ENCODE data around the gene NME9. TPM values are rescaled to one million over a fixed set of nuclear protein-coding genes. Genes with fewer than 3 reads are reported as not detected.

NME9 gene
- total and polyA plus RNA-seq, 4 donors, result 0.08 to 0.39 TPM; not detected in 2

DNA sequence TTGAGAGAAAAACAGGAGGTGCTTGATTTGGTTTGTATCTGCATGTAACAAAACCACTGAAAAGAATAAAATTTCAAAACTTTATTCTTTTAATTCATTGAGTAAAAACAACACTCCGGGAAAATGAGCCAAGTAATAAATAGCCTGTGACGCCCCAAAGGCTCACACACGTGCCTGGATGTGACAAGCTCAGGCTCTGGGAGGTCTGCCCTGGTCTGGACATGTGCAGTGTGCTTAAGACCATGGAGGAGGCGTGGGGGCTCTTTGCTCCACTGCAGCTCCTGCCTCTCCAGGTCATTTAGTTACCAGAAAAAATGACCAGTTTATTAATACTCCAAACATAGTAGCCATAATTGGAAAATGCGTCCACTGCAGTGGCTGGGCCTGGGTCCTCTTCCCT lies 8.6 kb upstream of the NME9 start:
- no peaks in the 10 kb centered on the region for H3K27me3 ChIP-seq (ENCODE audit: control insufficient read depth in 4 of 4, insufficient read depth in 4 of 4, low read length in 3 of 4)
- DNase-seq (ENCODE audit: low spot score), result no peak
- H3K36me3 ChIP-seq (ENCODE audit: control insufficient read depth in 4 of 4, insufficient read depth in 3 of 4, low read depth in 1 of 4, low read length in 3 of 4), result no peaks in the 10 kb centered on the region
- H3K4me3 ChIP-seq (ENCODE audit: low read depth in 1 of 3, low read length in 3 of 3), result no peak overlapping the region
- 71% methylated on average over 5 of the region's 5 CpGs for WGBS
- H3K9me3 ChIP-seq (ENCODE audit: control insufficient read depth in 4 of 4, low read length in 3 of 4), result no peaks in the 10 kb centered on the region
- no peak overlapping the region for H3K9ac ChIP-seq (ENCODE audit: low read depth in 1 of 2, low read length in 2 of 2)
- TF ChIP-seq NR2F2 (IDR thresholded peaks at IDR 0.05) (no peak), SP1 (IDR thresholded peaks at IDR 0.05) (no peak), TAF1 (conservative IDR thresholded peaks at IDR 0.05) (no peak), RXRA (IDR thresholded peaks at IDR 0.05) (no peak), FOXA1 (IDR thresholded peaks at IDR 0.05) (no peak), RAD21 (IDR thresholded peaks at IDR 0.05) (no peak), JUND (IDR thresholded peaks at IDR 0.05) (no peak), FOXA2 (IDR thresholded peaks at IDR 0.05) (no peak), REST (IDR thresholded peaks at IDR 0.05) (no peak), EGR1 (IDR thresholded peaks at IDR 0.05; ENCODE audit: low read depth in 2 of 2) (no peak), ZBTB33 (IDR thresholded peaks at IDR 0.05) (no peak), CTCF (IDR thresholded peaks at IDR 0.05; ENCODE audit: low read depth, low read length, missing input control) (no peak), HNF4A (conservative IDR thresholded peaks at IDR 0.05) (no peak), HNF4G (IDR thresholded peaks at IDR 0.05) (no peak)
- TF ChIP-seq, protein P1, sequence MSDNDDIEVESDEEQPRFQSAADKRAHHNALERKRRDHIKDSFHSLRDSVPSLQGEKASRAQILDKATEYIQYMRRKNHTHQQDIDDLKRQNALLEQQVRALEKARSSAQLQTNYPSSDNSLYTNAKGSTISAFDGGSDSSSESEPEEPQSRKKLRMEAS (IDR thresholded peaks at IDR 0.05), result no peak
- TF ChIP-seq, protein P2, sequence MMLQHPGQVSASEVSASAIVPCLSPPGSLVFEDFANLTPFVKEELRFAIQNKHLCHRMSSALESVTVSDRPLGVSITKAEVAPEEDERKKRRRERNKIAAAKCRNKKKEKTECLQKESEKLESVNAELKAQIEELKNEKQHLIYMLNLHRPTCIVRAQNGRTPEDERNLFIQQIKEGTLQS (IDR thresholded peaks at IDR 0.05), result no peak
- H3K4me1 ChIP-seq (ENCODE audit: control insufficient read depth in 4 of 4, insufficient read depth in 4 of 4, low read length in 3 of 4), result no peaks in the 10 kb centered on the region
- no peak overlapping the region for H3K27ac ChIP-seq (ENCODE audit: low read depth in 1 of 2, low read length in 2 of 2)

GRCh38 chr3:138336454-138336999 lies 6.9 kb upstream of the NME9 start:
- H3K9me3 ChIP-seq (ENCODE audit: control insufficient read depth in 4 of 4, low read length in 3 of 4), result no peaks in the 10 kb centered on the region
- H3K27me3 ChIP-seq (ENCODE audit: control insufficient read depth in 4 of 4, insufficient read depth in 4 of 4, low read length in 3 of 4), result no peaks in the 10 kb centered on the region
- no peaks in the 10 kb centered on the region for H3K36me3 ChIP-seq (ENCODE audit: control insufficient read depth in 4 of 4, insufficient read depth in 3 of 4, low read depth in 1 of 4, low read length in 3 of 4)
- no peak for DNase-seq (ENCODE audit: low spot score)
- H3K4me3 ChIP-seq (ENCODE audit: low read depth in 1 of 3, low read length in 3 of 3), result no peak overlapping the region
- WGBS, result 89% methylated on average over 4 of the region's 4 CpGs
- no peak overlapping the region for H3K27ac ChIP-seq (ENCODE audit: low read depth in 1 of 2, low read length in 2 of 2)
- H3K4me1 ChIP-seq (ENCODE audit: control insufficient read depth in 4 of 4, insufficient read depth in 4 of 4, low read length in 3 of 4), result no peaks in the 10 kb centered on the region
- no peak overlapping the region for H3K9ac ChIP-seq (ENCODE audit: low read depth in 1 of 2, low read length in 2 of 2)
- no peak for TF ChIP-seq REST (IDR thresholded peaks at IDR 0.05)
- no peak for TF ChIP-seq YY1 (IDR thresholded peaks at IDR 0.05)
- TF ChIP-seq JUND (IDR thresholded peaks at IDR 0.05), result no peak
- TF ChIP-seq CTCF (IDR thresholded peaks at IDR 0.05; ENCODE audit: low read depth, low read length, missing input control), result no peak
- no peak for TF ChIP-seq SP1 (IDR thresholded peaks at IDR 0.05)
- no peak for TF ChIP-seq FOXA2 (IDR thresholded peaks at IDR 0.05)
- no peak for TF ChIP-seq GABPA (IDR thresholded peaks at IDR 0.05 in 1 of 2, conservative IDR thresholded peaks at IDR 0.05 in 1 of 2)
- TF ChIP-seq, protein P2 (IDR thresholded peaks at IDR 0.05), result no peak
- no peak for TF ChIP-seq RXRA (IDR thresholded peaks at IDR 0.05)

Data from liver (tissue), 9 donors.